ENCODE results near the gene TMED1. TPM values are rescaled to one million over a fixed set of nuclear protein-coding genes. Genes with fewer than 3 reads are reported as not detected.

The TMED1 gene
- total and polyA plus RNA-seq, 2 of the 13 experiments (the other 11 are each of a cell fraction or from before 2014, with no cell fraction given): 48.3 to 51.8 TPM

- no peak overlapping the region for H3K9ac ChIP-seq (ENCODE audit: insufficient read depth, low read depth, low read length)
- FAIRE-seq: no peak
- no peak for ATAC-seq
- POLR2A ChIA-PET: no interaction called here
- WGBS (ENCODE audit: low lambda C conversion rate): 95% methylated on average over 10 of the region's 10 CpGs
- no peaks in the 10 kb centered on the region for H3K79me2 ChIP-seq (ENCODE audit: insufficient read depth, low read length)
- H3K4me2 ChIP-seq (ENCODE audit: low read depth, low read length): no peak overlapping the region
- no peak for DNase-seq (ENCODE audit: low spot score)
- H2AFZ ChIP-seq (ENCODE audit: low read length): no peak overlapping the region
- no peaks in the 10 kb centered on the region for H4K20me1 ChIP-seq (ENCODE audit: insufficient read depth, low read length)
- H3K27ac ChIP-seq (ENCODE audit: extremely low read length, insufficient read depth, low read length): no peak overlapping the region
- H3K36me3 ChIP-seq (replicated peaks in 1 of 2; ENCODE audit: control insufficient read depth in 1 of 2, insufficient read depth in 2 of 2, low read length in 2 of 2): peaks cover 26 to 69% of the 10 kb centered on the region in 2 experiments
- H3K9me3 ChIP-seq (ENCODE audit: low read length): no peaks in the 10 kb centered on the region
- in situ Hi-C loops (cut with HindIII; ENCODE audit: extremely low pct_ligation_motif_present, low pct_unique_long_range_greater_than_20kb) (no loop called here), intact Hi-C loops (cut with micrococcal nuclease; ENCODE audit: unreplicated experiment) (no loop called here)
- H3K27me3 ChIP-seq (ENCODE audit: control insufficient read depth in 1 of 2, insufficient read depth in 2 of 2, low read length in 2 of 2): no peaks in the 10 kb centered on the region
- no peak for TF ChIP-seq FOXK1 (CRISPR knock-in tag; IDR thresholded peaks at IDR 0.05; ENCODE audit: borderline replicate concordance, low read depth)
- no peak for TF ChIP-seq DPF2 (CRISPR knock-in tag; IDR thresholded peaks at IDR 0.05; ENCODE audit: borderline replicate concordance, low read depth)
- TF ChIP-seq SETDB1 (CRISPR knock-in tag; IDR thresholded peaks at IDR 0.05; ENCODE audit: borderline replicate concordance): no peak
- TF ChIP-seq ZBTB34 (CRISPR knock-in tag; IDR thresholded peaks at IDR 0.05): no peak
- no peak for TF ChIP-seq KAT7 (CRISPR knock-in tag; IDR thresholded peaks at IDR 0.05; ENCODE audit: borderline replicate concordance)
- no peak for TF ChIP-seq ZSCAN25 (CRISPR knock-in tag; IDR thresholded peaks at IDR 0.05)
- no peak for TF ChIP-seq YEATS2 (CRISPR knock-in tag; IDR thresholded peaks at IDR 0.05; ENCODE audit: borderline replicate concordance)
- TF ChIP-seq EP300 (IDR thresholded peaks at IDR 0.05; ENCODE audit: low read depth in 2 of 2, low read length in 2 of 2): no peak
- TF ChIP-seq EP300 (CRISPR knock-in tag; IDR thresholded peaks at IDR 0.05; ENCODE audit: borderline replicate concordance): no peak
- TF ChIP-seq MIER2 (CRISPR knock-in tag; IDR thresholded peaks at IDR 0.05): no peak
- TF ChIP-seq TEF (CRISPR knock-in tag; IDR thresholded peaks at IDR 0.05): no peak
- TF ChIP-seq HOXA3 (CRISPR knock-in tag; IDR thresholded peaks at IDR 0.05): no peak
- no peak for TF ChIP-seq PATZ1 (CRISPR knock-in tag; IDR thresholded peaks at IDR 0.05)
- no peak for TF ChIP-seq ZNF230 (CRISPR knock-in tag; IDR thresholded peaks at IDR 0.05)
- TF ChIP-seq POLR2A (IDR thresholded peaks at IDR 0.05; ENCODE audit: insufficient read depth in 1 of 2, low read depth in 2 of 2, low read length in 2 of 2): no peak
- TF ChIP-seq ZBTB42 (CRISPR knock-in tag; IDR thresholded peaks at IDR 0.05): no peak
- TF ChIP-seq HOXA7 (CRISPR knock-in tag; IDR thresholded peaks at IDR 0.05): no peak
- TF ChIP-seq UBTF (CRISPR knock-in tag; IDR thresholded peaks at IDR 0.05): no peak
- TF ChIP-seq ZBTB8A (CRISPR knock-in tag; IDR thresholded peaks at IDR 0.05; ENCODE audit: borderline replicate concordance, low read depth): no peak
- no peak for TF ChIP-seq HES4 (CRISPR knock-in tag; IDR thresholded peaks at IDR 0.05; ENCODE audit: borderline replicate concordance)
- CTCF ChIA-PET (ENCODE audit: low intra/inter-chr PET ratio, low total read pairs): no interaction called here
- H3K4me1 ChIP-seq (ENCODE audit: insufficient read depth, low read length): no peaks in the 10 kb centered on the region
- BruUV-seq (replicated peaks): no TSS peak
- no peak overlapping the region for H3K4me3 ChIP-seq (replicated peaks in 1 of 3; ENCODE audit: insufficient read depth in 1 of 3, low read depth in 2 of 3, low read length in 3 of 3)
These were observed 46.1 kb downstream of the TMED1 start for GRCh38 chr19:10789866-10790265.
